Smooth muscle cell (in vitro differentiated cells): Measurements from ENCODE around the gene EPC1. TPM values are rescaled to one million over a fixed set of nuclear protein-coding genes. Genes with fewer than 3 reads are reported as not detected.

Experiments used
- DNase-seq: peaks from one replicate; lab custom pipeline; 2025; ENCODE audit not compliant: unreplicated experiment; lab: John Stamatoyannopoulos, UW
- H2AFZ ChIP-seq: fragments of 200-600 bp; sonication (generic); 2 replicates; pipeline ENCODE4 v1.6.0; 2016; ENCODE audit warnings: antibody characterized with exemption, low read depth, mild to moderate bottlenecking
- H3F3A ChIP-seq: fragments of 200-600 bp; sonication (generic); 2 replicates; pipeline ENCODE4 v1.6.0; 2017; ENCODE audit warnings: antibody characterized with exemption, low read depth
- H3K27ac ChIP-seq: fragments of 200-600 bp; sonication (generic); 2 replicates; pipeline ENCODE4 v1.5.1; 2016; ENCODE audit warnings: low read depth, mild to moderate bottlenecking
- H3K27me3 ChIP-seq: fragments of 200-600 bp; sonication (generic); 2 replicates; pipeline ENCODE4 v1.6.1; 2016; ENCODE audit warnings: low read depth, mild to moderate bottlenecking
- H3K36me3 ChIP-seq: fragments of 200-600 bp; sonication (generic); 2 replicates; pipeline ENCODE4 v1.5.1; 2016; ENCODE audit warnings: low read depth
- H3K4me1 ChIP-seq: fragments of 200-600 bp; sonication (generic); 2 replicates; pipeline ENCODE4 v1.5.1; 2016; ENCODE audit warnings: low read depth
- H3K4me2 ChIP-seq: fragments of 200-600 bp; sonication (generic); 2 replicates; pipeline ENCODE4 v1.6.0; 2016; ENCODE audit warnings: mild to moderate bottlenecking
- H3K4me3 ChIP-seq: fragments of 200-600 bp; sonication (generic); 2 replicates; pipeline ENCODE4 v1.5.1; 2016; ENCODE audit warnings: mild to moderate bottlenecking
- H3K79me2 ChIP-seq: fragments of 200-600 bp; sonication (generic); 2 replicates; pipeline ENCODE4 v1.6.0; 2016; ENCODE audit warnings: low read depth, mild to moderate bottlenecking
- H3K9ac ChIP-seq: fragments of 200-600 bp; sonication (generic); 2 replicates; pipeline ENCODE4 v1.6.0; 2016; ENCODE audit warnings: low read depth
- H3K9me3 ChIP-seq: fragments of 200-600 bp; sonication (generic); replicated peaks from 2 replicates; pipeline ENCODE4 v1.5.1; 2016; ENCODE audit warnings: low read depth
- H4K20me1 ChIP-seq: fragments of 200-600 bp; sonication (generic); 2 replicates; pipeline ENCODE4 v1.6.0; 2016; ENCODE audit warnings: low read depth
- WGBS: methylation state at CpG from one replicate; pipeline ENCODE4 v1.1.7; 2016; ENCODE audit warnings: low lambda C conversion rate; 5-methylcytosine and 5-hydroxymethylcytosine counted together
- polyA plus RNA-seq: library from polyadenylated mRNA; unstranded; fragments of >200 nt; fragmentation: Nextera tagmentation; extraction: Ambion mirVana; gene quantifications from 2 replicates; pipeline ENCODE4 v1.2.1, GENCODE V29; 2016
- total RNA-seq: library from RNA; depleted of rRNA; stranded (reverse); fragments of >200 nt; gene quantifications from 2 replicates; pipeline ENCODE4 v1.2.3, GENCODE V29; 2014
- TF ChIP-seq, protein P1 (sequence below): fragments of 200-600 bp; sonication (generic); IDR thresholded peaks from 2 replicates; pipeline ENCODE4 v1.5.1; 2017; ENCODE audit warnings: borderline replicate concordance, mild to moderate bottlenecking, antibody characterized with exemption; ENCODE audit not compliant: insufficient read depth, poor library complexity, severe bottlenecking

The EPC1 gene
- total and polyA plus RNA-seq, 2 experiments from 2014 or later = 16.3 to 52.1 TPM

DNA sequence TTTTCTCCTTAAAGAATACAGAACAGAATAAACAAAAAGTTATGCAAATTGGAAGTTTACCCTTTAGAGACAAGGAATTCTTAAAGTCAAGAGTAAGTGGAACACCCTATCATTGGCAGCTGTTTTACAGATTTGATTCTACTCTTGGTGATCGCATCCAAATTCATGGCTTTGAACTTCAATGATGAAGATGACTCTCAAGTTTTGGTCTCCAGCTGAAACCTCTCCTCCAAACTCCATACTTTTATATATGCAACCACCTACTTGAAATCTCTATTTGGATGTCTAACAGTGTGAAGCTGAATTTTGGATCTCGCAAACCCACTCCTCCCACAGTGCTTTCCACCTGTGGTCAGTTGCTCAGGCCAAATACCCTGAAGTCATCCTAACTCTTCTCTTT lies 80.4 kb downstream of the EPC1 start:
- H3K79me2 ChIP-seq = no peaks in the 10 kb centered on the region
- H3F3A ChIP-seq = peaks cover 14% of the 10 kb centered on the region
- TF ChIP-seq, protein P1, sequence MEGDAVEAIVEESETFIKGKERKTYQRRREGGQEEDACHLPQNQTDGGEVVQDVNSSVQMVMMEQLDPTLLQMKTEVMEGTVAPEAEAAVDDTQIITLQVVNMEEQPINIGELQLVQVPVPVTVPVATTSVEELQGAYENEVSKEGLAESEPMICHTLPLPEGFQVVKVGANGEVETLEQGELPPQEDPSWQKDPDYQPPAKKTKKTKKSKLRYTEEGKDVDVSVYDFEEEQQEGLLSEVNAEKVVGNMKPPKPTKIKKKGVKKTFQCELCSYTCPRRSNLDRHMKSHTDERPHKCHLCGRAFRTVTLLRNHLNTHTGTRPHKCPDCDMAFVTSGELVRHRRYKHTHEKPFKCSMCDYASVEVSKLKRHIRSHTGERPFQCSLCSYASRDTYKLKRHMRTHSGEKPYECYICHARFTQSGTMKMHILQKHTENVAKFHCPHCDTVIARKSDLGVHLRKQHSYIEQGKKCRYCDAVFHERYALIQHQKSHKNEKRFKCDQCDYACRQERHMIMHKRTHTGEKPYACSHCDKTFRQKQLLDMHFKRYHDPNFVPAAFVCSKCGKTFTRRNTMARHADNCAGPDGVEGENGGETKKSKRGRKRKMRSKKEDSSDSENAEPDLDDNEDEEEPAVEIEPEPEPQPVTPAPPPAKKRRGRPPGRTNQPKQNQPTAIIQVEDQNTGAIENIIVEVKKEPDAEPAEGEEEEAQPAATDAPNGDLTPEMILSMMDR = no peak
- H4K20me1 ChIP-seq = peaks cover 24% of the 10 kb centered on the region
- H3K9me3 ChIP-seq = no peaks in the 10 kb centered on the region
- DNase-seq = no peak
- H3K4me2 ChIP-seq = no peak overlapping the region
- WGBS = 93% methylated on average over 2 of the region's 2 CpGs
- H2AFZ ChIP-seq = no peak overlapping the region
- no peaks in the 10 kb centered on the region for H3K27me3 ChIP-seq
- H3K36me3 ChIP-seq = peaks cover 31% of the 10 kb centered on the region
- H3K4me3 ChIP-seq = no peak overlapping the region
- H3K4me1 ChIP-seq = no peaks in the 10 kb centered on the region
- no peak overlapping the region for H3K27ac ChIP-seq
- no peak overlapping the region for H3K9ac ChIP-seq

DNA sequence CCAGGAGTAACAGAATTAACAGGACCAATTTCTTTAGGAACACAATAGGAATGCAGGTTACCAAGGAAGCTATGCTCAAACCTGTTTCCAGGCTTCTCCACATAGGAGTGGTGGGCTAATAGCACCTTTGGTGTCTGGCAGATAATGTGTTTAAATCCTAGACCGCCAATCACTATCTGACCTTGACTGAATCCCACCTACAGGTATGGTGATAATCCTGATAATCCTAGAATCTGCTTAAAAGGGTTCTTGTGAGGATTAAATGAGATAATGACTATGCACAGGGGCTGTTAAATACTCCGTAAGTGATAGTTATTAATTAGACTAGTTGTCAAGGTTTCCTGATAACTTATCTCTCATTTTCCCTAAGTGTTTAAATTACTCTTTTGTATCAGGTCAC lies 81.2 kb downstream of the EPC1 start:
- Histone ChIP-seq H3K4me2 (no peak overlapping the region), H3K36me3 (peaks cover 27% of the 10 kb centered on the region), H3F3A (peaks cover 14% of the 10 kb centered on the region), H3K79me2 (no peaks in the 10 kb centered on the region), H3K9me3 (no peaks in the 10 kb centered on the region), H3K4me1 (no peaks in the 10 kb centered on the region), H3K9ac (no peak overlapping the region), H3K27ac (no peak overlapping the region), H3K27me3 (no peaks in the 10 kb centered on the region), H3K4me3 (no peak overlapping the region), H4K20me1 (peaks cover 21% of the 10 kb centered on the region), H2AFZ (no peak overlapping the region)
- no peak for DNase-seq
- WGBS = 66% methylated on average over 2 of the region's 2 CpGs
- TF ChIP-seq, protein P1 = no peak

DNA sequence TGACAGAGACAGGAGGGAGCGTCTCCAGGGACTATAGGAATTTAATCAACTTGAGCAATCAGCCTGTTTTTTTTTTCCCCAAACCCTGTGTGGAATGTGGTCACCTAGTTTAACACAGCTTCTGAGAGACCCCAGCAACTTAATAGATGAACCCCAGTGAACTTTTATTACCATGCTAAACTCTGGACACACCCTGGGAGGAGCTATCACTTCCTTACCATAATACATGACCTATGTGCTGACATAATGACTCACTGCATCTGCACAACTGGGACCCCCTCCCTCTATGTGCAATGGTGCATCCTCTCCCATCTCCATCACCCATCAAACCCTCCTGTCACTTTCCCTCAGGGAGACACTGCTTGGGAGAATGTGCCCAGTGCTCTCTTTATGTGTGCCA lies 83.7 kb downstream of the EPC1 start:
- H3K27me3 ChIP-seq = no peaks in the 10 kb centered on the region
- no peaks in the 10 kb centered on the region for H3K79me2 ChIP-seq
- no peak overlapping the region for H3K4me2 ChIP-seq
- no peak overlapping the region for H2AFZ ChIP-seq
- no peak overlapping the region for H3K4me3 ChIP-seq
- peaks cover 8% of the 10 kb centered on the region for H3K36me3 ChIP-seq
- no peak overlapping the region for H3K9ac ChIP-seq
- H4K20me1 ChIP-seq = peaks cover 5% of the 10 kb centered on the region
- H3K27ac ChIP-seq = no peak overlapping the region
- peaks cover 8% of the 10 kb centered on the region for H3F3A ChIP-seq
- 100% methylated on average over 1 of the region's 1 CpG for WGBS
- H3K9me3 ChIP-seq = no peaks in the 10 kb centered on the region
- H3K4me1 ChIP-seq = no peaks in the 10 kb centered on the region
- TF ChIP-seq, protein P1 = no peak
- no peak for DNase-seq

DNA sequence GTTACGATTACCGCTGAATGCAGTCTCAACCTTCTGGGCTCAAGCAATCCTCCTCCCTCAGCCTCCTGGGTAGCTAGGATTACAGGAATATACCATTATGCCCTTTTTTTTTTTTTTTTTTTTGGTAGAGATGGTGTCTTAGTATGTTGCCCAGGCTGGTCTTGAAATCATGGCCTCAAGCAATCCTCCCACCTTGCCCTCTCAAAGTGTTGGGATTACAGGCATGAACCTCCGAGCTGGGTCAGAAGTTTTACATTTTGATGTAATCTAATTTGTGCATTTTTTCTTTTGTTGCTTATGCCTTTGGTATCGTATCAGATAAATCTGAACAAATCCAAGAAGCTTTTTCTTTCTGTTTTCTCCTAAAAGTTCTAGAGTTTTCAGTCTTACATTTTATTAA lies 87.4 kb downstream of the EPC1 start:
- 100% methylated on average over 4 of the region's 4 CpGs for WGBS
- Histone ChIP-seq H4K20me1 (no peaks in the 10 kb centered on the region), H3K4me1 (no peaks in the 10 kb centered on the region), H3K4me3 (no peak overlapping the region), H2AFZ (no peak overlapping the region), H3K4me2 (no peak overlapping the region), H3K27ac (no peak overlapping the region), H3K36me3 (no peaks in the 10 kb centered on the region), H3K27me3 (no peaks in the 10 kb centered on the region), H3K79me2 (no peaks in the 10 kb centered on the region), H3F3A (no peaks in the 10 kb centered on the region), H3K9me3 (no peaks in the 10 kb centered on the region), H3K9ac (no peak overlapping the region)
- DNase-seq = no peak
- TF ChIP-seq, protein P1 = no peak
